Stimulated activated CD4-positive, alpha-beta T cell treated with anti-CD3 and anti-CD28 coated beads, Interleukin-4, amount 100 ng/mL, for 24 hours (primary cell): ENCODE data around the gene C9orf78.
"Not testable (repeated sequence)": the region's sequence is repeated elsewhere in the genome, so short reads cannot be mapped to it uniquely, and the experiment has no call there.

Experiments used
- DNase-seq: peaks from one replicate; pipeline ENCODE4 v3.0.0-alpha.2; 2020

The C9orf78 gene

DNA sequence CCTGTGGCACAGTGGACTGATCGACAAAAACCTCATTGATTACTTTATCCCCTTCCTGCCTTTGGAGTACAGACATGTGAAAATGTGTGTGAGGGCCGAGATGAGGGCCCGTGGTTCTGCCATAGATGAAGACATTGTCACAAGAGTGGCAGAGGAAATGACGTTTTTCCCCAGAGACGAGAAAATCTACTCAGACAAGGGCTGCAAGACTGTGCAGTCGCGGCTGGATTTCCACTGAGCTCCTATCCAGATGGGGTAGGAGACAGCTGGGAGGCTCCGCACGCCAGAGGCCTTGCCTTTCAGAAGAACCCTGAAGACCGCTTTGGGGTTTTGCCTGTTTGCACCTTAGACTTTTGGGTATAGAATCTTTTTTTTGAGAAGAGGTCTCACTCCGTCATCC, 25.7 kb downstream of the C9orf78 start:
- no peak for DNase-seq

DNA sequence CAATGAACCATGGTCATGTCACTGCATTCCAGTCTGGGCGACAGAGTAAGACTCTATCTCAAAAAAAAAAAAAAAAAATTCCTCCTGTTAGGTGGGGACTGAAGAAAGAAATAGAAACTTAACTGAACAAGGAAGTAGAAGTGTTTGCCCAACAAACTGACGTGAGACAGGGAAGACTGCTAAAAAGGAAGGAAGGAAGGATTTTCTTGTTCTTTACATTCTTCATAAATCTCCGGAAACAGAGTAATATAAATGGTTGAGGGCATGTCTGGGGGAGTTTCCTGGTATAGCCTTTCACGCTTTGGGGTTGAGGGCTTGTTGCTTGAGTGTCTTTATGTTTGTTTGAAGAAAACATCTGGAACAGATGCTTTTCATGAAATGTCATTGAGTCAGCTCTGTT, 29.0 kb downstream of the C9orf78 start:
- no peak for DNase-seq

DNA sequence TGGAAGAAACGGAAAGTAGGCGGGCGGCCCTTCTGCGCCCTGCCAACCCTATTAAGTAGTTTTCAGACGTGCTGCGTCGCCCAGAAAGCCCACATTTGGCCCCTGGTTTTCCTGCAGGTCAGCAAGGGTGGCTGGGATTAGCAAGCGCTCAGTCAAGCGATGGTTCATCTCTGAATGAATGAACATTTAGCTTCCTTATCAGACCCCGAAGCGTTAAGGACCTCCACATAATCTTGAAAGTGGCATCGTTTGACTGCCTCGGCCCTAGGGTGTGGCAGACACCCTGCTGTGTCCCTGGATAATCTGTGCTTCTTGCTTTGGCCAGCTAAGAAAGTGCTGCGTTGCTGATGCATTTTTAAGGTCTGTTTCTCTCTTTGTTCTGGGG, 31.4 kb downstream of the C9orf78 start:
- no peak for DNase-seq

DNA sequence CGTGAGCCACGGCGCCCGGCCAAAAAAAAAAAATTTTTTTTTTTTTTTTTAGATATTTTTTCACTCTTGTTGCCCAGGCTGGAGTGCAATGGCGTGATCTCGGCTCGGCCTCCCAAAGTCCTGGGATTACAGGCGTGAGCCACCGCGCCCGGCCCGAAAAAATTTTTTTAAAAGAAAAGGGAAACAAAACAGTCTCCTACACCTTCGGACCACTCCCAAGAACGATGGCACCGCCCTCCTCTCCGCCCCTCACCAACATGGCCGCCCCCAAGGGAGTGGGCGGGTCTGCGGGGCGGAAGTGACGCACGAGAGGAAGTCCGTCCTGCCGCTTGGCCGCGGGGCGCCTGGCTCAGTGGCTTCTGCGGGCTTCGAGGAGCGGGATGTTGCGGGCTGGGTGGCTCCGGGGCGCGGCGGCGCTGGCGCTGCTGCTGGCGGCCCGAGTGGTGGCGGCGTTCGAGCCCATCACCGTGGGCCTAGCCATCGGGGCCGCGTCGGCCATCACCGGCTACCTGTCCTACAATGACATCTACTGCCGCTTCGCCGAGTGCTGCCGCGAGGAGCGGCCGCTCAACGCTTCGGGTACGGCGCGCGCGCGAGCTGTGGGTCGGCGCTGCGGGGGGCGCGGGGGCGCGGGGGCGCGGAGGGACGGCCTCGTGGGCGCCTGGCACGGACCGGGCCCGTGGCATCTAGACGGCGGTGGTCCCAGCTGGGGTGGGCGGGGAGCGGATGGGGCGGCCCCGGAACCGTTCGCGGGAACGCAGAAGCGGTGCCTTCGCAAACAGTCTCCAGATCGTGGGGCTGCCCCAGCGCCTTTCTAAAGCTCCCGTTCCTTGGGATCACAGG, 32.0 kb downstream of the C9orf78 start, which contains the start of gene TOR1B:
TOR1B (plus strand) TSS at position 352 of the 843 bp plus-strand sequence; CDS start at position 381, 29 bp downstream.
- DNase-seq = peak; percentile 92

DNA sequence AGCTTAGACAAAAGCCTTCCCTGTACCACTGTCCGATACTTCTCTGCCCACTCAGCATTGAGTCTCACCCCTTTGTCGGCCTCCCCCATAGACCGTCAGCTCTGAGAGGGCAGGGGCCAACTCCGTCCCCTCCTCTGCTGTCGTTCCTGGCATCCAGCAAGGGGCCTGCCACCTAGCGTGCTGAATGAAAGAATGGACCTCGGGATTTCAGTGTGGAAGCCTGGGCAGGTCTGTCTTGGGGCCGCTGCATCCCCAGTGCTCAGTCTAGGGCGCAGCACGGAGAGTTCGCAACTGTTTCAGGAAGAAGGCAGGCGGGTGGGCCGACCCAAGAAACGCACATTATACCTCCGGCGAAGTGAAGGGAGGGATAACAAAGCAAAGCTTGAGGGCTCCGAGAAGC, 33.6 kb downstream of the C9orf78 start:
- DNase-seq = no peak

DNA sequence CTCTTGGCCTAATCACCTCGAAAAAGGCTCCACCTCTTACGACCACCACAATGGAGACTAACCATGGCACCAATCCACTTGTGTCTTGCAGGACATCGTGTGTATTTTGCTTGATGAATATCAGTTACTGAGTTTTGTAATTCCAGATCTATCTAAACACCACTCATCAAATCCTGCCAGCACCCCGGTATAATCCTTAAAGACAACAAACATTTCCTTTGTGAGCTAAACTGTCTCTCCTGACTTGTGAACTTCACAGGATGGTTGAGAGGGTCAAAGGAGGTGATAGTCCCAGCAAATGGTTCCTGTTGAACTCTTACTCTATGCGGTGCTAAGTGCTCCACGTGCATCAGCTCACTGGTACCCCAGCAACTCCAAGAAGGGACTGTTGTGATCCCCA, 36.1 kb downstream of the C9orf78 start:
- no peak for DNase-seq

DNA sequence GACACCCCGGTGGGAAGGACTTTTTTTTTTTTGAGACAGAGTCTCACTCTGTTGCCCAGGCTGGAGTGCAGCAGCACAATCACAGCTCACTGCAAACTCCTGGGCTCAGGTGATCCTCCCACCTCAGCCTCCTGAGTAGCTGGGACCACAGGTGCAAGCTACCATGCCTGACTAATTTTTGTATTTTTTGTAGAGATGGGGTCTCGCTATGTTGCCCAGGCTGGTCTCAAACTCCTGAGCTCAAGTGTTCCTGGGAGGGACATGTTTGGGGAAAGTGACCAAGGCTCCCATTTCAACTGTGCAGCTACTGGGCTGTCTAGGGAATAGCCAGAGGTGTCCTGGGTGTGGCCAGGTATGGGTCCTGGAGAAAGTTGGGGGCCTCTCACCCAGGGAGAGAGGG, 39.0 kb downstream of the C9orf78 start:
- not testable (repeated sequence) for DNase-seq

DNA sequence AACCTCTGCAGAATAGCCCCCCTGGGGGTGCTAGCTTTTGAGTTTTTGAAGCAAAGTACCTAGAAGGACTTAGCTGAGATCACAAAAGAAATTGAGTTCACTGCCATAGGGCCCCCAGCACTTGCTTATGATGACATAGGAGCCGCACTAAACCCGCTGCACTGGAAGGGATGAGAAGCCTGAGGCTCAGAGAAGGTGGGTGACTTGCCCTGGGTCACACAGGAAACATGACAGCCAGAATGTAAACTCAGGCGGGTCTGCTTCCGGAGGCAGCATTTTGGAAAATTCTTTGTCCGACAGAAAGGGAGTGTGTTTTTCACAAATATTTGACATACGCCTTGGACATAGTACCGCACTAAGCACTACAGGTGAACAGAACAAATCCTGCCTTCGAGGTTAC, 40.5 kb downstream of the C9orf78 start:
- DNase-seq = no peak

DNA sequence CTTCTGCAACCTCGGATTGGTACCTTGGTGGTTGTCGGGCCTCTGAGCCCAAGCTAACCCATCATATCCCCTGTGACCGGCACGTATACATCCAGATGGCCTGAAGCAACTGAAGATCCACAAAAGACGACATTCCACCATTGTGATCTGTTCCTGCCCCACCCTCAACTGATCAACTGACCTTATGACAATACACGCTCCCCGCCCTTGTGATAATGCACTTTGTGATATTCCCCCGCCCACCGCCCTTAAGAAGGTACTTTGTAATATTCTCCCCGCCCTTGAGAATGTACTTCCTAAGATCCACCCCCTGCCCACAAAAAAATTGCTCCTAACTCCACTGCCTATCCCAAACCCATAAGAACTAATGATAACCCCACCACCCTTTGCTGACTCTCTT, 48.6 kb downstream of the C9orf78 start:
- DNase-seq = no peak

DNA sequence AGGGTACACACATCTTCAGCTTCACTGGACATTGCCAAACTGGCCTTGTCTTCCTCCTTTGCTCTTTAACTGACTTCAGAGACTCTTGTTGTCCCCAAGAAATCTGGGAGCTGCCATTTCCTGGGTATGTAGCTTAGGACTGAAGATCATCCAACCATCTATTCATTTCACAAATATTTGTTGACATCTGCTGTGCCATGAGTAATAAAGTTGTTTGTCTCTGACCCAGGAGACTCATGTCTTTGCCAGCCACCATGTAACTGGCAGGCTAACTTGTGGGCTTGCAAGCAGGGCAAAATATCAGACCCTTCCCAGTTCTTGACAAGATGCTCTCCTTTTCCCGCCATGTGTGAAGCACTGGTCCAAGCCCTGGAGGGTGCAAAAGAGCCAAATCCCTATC, 49.2 kb downstream of the C9orf78 start:
- DNase-seq = no peak

DNA sequence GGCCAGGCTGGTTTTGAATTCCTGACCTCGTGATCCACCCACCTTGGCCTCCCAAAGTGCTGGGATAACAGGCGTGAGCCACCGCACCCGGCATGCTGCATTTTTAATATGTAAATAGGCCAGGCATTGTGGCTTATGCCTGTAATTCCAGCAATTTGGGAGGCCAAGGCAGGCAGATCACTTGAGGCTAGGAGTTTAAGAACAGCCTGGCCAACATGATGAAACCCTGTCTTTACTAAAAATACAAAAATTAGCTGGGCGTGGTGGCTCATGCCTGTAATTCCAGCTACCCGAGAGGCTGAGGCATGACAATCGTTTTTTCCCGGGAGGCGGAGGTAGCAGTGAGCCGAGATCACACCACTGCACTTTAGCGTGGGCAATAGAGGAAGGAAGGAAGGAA, 50.1 kb downstream of the C9orf78 start:
- DNase-seq = not testable (repeated sequence)

DNA sequence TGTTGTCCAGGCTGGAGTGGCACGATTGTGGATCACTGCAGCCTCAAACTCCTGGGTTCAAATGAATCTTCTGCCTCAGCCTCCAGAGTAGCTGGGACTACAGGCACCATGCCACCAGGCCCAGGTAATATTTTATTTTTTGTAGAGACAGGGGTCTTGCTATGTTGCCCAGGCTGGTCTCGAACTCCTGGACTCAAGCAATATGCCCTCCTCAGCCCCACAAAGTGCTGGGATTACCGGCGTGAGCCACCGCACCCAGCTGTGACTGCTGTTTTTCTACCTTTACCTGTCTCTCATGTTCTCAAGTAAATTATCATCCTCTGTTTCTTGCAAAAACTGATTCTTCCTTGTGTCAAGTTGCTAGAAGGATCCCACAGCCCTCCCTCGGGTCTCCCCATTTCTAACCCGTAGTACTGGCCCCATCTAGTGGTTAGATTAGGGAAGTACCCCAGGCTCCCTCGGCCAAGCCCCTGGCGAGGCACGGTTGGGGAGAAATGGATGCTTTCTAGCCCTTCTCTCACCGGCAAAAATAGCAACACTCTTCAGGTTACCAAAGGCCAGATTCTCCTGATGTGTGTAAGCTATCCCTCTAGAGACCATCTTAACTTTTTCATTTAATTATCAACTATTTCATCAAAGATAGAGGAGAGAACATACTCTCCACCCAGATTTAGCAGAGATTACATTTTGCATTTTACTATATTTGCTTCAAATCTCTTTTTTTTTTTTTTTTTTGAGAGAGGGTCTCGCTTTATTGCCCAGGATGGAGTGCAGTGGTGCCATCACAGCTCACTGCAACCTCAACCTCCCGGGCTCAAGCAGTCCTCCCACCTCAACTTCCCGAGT, 51.3 kb downstream of the C9orf78 start:
- DNase-seq = peak; percentile 81

DNA sequence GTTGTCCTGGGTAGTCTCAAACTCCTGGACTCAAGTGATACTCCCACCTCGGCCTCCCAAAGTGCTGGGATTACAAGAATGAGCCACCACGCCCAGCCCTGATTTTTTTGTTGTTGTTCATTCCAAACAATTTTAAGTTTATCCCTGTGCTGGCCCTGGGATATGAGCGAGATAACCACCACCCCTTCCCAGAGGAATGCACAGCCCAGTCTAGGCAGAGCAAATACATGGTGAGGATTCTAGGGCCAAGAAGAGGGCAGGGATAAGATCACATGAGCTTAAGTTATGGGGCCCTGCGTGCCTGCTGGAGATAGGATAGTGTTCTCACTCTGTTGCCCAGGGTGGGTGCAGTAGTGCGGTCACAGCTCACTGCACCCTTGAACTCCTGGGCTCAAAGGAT, 53.1 kb downstream of the C9orf78 start:
- no peak for DNase-seq

DNA sequence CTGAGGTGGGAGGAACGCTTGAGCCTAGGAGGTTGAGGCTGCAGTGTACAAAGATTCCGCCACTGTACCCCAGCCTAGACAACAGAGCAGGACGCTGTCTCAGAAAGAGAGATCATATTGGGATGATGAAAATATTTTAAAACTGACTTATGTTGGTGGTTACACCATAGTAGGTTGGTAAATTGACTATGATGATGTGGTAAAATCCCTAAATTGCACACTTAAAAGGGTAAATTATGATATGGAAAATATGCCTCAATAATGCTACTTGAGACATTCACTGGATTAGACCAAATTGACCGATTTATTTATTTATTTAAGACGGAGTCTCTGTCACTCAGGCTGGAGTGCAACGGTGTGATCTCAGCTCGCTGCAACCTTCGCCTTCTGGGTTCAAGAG, 53.9 kb downstream of the C9orf78 start:
- DNase-seq = no peak

DNA sequence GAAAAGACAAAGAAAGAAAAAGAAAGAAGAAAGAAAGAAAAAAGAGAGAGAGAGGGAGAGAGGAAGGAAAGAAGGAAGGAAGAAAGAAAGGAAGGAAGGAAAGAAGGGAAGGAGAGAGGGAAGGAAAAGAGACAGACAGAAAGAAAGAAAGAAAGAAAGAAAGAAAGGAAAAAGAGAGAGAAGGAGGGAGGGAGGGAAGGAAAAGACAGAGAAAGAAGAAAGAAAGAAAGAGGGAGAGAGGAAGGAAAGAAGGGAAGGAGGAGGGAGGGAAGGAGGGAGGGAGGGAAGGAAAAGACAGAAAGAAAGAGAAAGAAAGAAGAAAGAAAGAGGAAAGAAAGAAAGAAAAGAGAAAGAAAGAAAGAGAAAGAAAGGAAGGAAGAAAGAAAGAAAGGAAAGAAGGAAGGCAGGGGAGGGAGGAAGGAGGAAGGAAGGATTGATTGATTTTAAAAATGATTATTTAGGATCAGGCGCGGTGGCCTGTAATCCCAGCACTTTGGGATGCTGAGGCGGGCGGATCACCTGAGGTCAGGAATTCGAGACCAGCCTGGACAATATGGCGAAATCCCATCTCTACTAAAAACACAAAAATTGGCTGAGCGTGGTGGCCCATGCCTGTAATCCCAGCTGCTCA, 55.4 kb downstream of the C9orf78 start:
- DNase-seq = no peak

DNA sequence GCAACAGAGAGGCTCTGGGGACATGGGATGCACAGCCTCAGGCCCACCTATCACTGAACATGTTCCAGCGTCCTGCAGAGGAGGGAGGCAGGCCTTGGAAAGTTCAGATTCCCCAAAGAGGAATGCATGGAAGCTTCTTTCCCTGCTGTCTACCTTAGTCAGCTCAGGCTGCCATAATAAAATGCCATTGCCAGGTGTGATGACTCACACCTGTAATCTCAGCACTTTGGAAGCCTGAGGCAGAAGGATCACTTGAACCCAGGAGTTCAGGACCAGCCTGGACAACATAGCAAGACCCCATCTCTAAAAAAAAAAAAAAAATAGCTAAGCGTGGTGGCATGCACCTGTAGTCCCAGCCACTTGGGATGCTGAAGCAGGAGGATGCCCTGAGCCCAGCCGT, 56.6 kb downstream of the C9orf78 start:
- DNase-seq = no peak

DNA sequence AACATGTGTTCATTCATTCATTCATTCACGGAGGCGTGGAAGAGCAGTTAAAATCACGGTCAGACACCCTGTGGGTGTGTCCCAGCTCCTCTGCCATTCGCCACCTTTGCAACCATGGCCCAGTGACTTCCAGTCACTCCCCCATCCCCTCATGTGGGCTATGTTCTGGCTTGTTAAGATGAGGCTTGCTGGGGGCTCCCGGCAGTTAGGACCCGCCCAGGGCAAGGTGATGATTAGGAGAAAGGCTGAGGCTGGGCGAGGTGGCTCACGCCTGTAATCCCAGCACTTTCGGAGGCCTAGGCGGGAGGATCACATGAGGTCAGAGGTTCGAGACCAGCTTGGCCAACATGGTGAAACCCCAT, 57.3 kb downstream of the C9orf78 start:
- DNase-seq = no peak
